Ishikawa (cell line): ENCODE results near the gene ASTN2.

Source experiments
- RAD21 ChIP-seq: IDR thresholded peaks from 2 replicates; pipeline ENCODE4 v1.6.1; 2012; ENCODE audit warnings: low read depth
- TAF1 ChIP-seq: IDR thresholded peaks from 2 replicates; pipeline ENCODE4 v1.6.1; 2012; ENCODE audit warnings: low read depth, mild to moderate bottlenecking
- TF ChIP-seq, protein P1 (sequence below): IDR thresholded peaks from 2 replicates; pipeline ENCODE4 v1.6.1; 2012

DNA sequence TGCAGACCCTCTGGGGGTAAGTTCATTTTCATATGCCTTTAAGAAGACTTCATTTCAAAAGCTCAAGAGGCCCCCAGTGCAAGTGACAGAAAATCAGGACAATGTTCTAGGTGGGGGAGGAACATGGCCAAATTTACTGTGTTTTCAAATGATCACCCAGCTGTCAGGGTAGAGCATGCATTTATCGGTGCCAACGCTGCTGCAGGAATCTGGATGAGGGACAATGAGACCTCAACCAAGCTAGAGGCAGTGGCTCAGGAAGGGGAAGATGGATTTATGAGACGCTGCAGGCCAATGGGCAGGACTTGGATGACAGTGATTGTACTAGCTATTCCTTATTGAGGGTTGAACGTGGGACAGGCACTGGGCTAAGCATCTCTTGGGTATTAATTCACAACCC is 278.4 kb downstream of the ASTN2 start:
- TF ChIP-seq, protein P1, sequence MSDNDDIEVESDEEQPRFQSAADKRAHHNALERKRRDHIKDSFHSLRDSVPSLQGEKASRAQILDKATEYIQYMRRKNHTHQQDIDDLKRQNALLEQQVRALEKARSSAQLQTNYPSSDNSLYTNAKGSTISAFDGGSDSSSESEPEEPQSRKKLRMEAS: no peak
- TF ChIP-seq RAD21 (no peak), TAF1 (no peak)
